OCI-LY1 (cell line): ENCODE measurements around the gene PLD2.

Source experiments
- H2AFZ ChIP-seq: fragments of 200-600 bp; sonication (generic), shearing (Covaris generic); 2 replicates; pipeline ENCODE4 v1.6.0; 2014; ENCODE audit warnings: antibody characterized with exemption, mild to moderate bottlenecking, low read length
- H3F3A ChIP-seq: fragments of 200-600 bp; sonication (generic), shearing (Covaris generic); 2 replicates; pipeline ENCODE4 v1.6.0; 2014; ENCODE audit warnings: mild to moderate bottlenecking, antibody characterized with exemption, low read length, moderate library complexity; ENCODE audit not compliant: insufficient read depth
- H3K27ac ChIP-seq: fragments of 200-600 bp; sonication (generic); 2 replicates; pipeline ENCODE4 v1.5.1; 2014; ENCODE audit warnings: low read length, mixed run types, mild to moderate bottlenecking, low read depth; ENCODE audit not compliant: poor library complexity, severe bottlenecking
- H3K27me3 ChIP-seq: fragments of 200-600 bp; sonication (generic); 2 replicates; pipeline ENCODE4 v1.6.0; 2014; ENCODE audit warnings: antibody characterized with exemption, mild to moderate bottlenecking, low read length, moderate library complexity; ENCODE audit not compliant: insufficient read depth
- H3K36me3 ChIP-seq: fragments of 200-600 bp; sonication (generic); 2 replicates; pipeline ENCODE4 v1.6.1; 2014; ENCODE audit warnings: mild to moderate bottlenecking, antibody characterized with exemption, low read length, moderate library complexity, mixed read lengths; ENCODE audit not compliant: insufficient read depth
- H3K4me1 ChIP-seq: fragments of 200-600 bp; sonication (generic); 2 replicates; pipeline ENCODE4 v1.5.1; 2014; ENCODE audit warnings: mild to moderate bottlenecking, low read length, moderate library complexity; ENCODE audit not compliant: insufficient read depth, severe bottlenecking
- H3K4me2 ChIP-seq: fragments of 200-600 bp; sonication (generic), shearing (Covaris generic); 2 replicates; pipeline ENCODE4 v1.6.1; 2014; ENCODE audit warnings: low read length
- H3K4me3 ChIP-seq: fragments of 200-600 bp; sonication (generic); 2 replicates; pipeline ENCODE4 v1.5.1; 2014; ENCODE audit warnings: low read length, low read depth, mild to moderate bottlenecking, mixed read lengths; ENCODE audit not compliant: poor library complexity, severe bottlenecking
- H3K79me2 ChIP-seq: fragments of 200-600 bp; shearing (Covaris generic); 2 replicates; pipeline ENCODE4 v1.6.1; 2016; ENCODE audit warnings: mixed run types, low read length, mixed read lengths; ENCODE audit not compliant: insufficient read depth
- H3K9ac ChIP-seq: fragments of 200-600 bp; sonication (generic), shearing (Covaris generic); 2 replicates; pipeline ENCODE4 v1.6.1; 2014; ENCODE audit warnings: mild to moderate bottlenecking, low read length, mixed read lengths
- H3K9me2 ChIP-seq: fragments of 200-600 bp; sonication (generic), shearing (Covaris generic); 2 replicates; pipeline ENCODE4 v1.6.1; 2014; ENCODE audit warnings: low read depth, mild to moderate bottlenecking, low read length, mixed read lengths
- H3K9me3 ChIP-seq: fragments of 200-600 bp; shearing (Covaris generic); 2 replicates; pipeline ENCODE4 v1.6.1; 2014; ENCODE audit warnings: low read length, mixed read lengths
- H4K20me1 ChIP-seq: fragments of 200-600 bp; sonication (generic), shearing (Covaris generic); 2 replicates; pipeline ENCODE4 v1.6.0; 2016; ENCODE audit warnings: mild to moderate bottlenecking, low read length; ENCODE audit not compliant: insufficient read depth
- CTCF ChIP-seq: fragments of 200-600 bp; sonication (generic), shearing (Covaris generic); IDR thresholded peaks from 2 replicates; pipeline ENCODE4 v1.5.1; 2017; ENCODE audit warnings: mild to moderate bottlenecking, antibody characterized with exemption, low read length, moderate library complexity, mixed read lengths
- EZH2 ChIP-seq: fragments of 200-600 bp; sonication (generic), shearing (Covaris generic); IDR thresholded peaks from 2 replicates; pipeline ENCODE4 v1.8.0; 2017; ENCODE audit warnings: borderline replicate concordance, mixed run types, mild to moderate bottlenecking, antibody characterized with exemption, low read length, moderate library complexity, mixed read lengths

PLD2 gene

GRCh38 chr17:4842376-4842775 is 35.4 kb downstream of the PLD2 start:
- H4K20me1 ChIP-seq = peaks cover 2% of the 10 kb centered on the region
- H3K79me2 ChIP-seq = no peaks in the 10 kb centered on the region
- H3K9ac ChIP-seq = no peak overlapping the region

GRCh38 chr17:4843321-4844000 is 36.5 kb downstream of the PLD2 start:
- H3K4me2 ChIP-seq = no peak overlapping the region

More at GRCh38 chr17:4842376-4842775, 35.4 kb downstream of the PLD2 start:
- TF ChIP-seq EZH2 = no peak
- Histone ChIP-seq H3K9me2 (no peaks in the 10 kb centered on the region), H3K4me3 (no peak overlapping the region), H3K4me2 (no peak overlapping the region), H3K27ac (no peak overlapping the region), H3K27me3 (no peaks in the 10 kb centered on the region), H3K4me1 (no peaks in the 10 kb centered on the region), H3K36me3 (peaks cover 15% of the 10 kb centered on the region), H2AFZ (no peak overlapping the region), H3K9me3 (no peaks in the 10 kb centered on the region), H3F3A (no peaks in the 10 kb centered on the region)

DNA sequence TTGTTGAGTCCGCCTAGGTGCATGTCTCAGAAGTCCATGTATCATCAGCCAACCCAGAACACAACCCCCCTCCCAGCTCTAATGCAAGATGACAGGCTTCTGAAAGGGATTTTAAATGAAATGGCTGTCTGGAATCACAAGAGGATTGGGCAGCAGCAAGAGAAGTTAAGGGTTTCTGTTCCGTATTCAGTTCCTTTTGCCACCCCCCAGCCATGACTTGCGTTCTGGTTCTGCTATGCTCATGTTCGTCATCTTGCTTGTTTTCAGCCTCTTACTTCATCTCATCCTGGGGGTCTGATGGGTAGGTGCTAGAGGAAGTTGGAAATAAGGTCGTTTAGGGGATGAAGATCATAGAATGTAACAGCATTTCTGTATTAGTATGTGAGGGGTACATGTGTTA is 38.2 kb downstream of the PLD2 start:
- H3K9me3 ChIP-seq = no peaks in the 10 kb centered on the region
- no peaks in the 10 kb centered on the region for H3K4me1 ChIP-seq
- peaks cover 6% of the 10 kb centered on the region; the same call in 1 of the 2 replicates for H3K36me3 ChIP-seq
- H4K20me1 ChIP-seq = peaks cover 2% of the 10 kb centered on the region
- TF ChIP-seq CTCF (no peak), EZH2 (no peak)
- no peaks in the 10 kb centered on the region for H3K79me2 ChIP-seq
- H2AFZ ChIP-seq = no peak overlapping the region
- H3K27ac ChIP-seq = no peak overlapping the region
- H3K27me3 ChIP-seq = no peaks in the 10 kb centered on the region
- no peaks in the 10 kb centered on the region for H3F3A ChIP-seq
- no peak overlapping the region for H3K9ac ChIP-seq
- H3K9me2 ChIP-seq = no peaks in the 10 kb centered on the region
- no peak overlapping the region for H3K4me3 ChIP-seq
- H3K4me2 ChIP-seq = no peak overlapping the region

More at GRCh38 chr17:4843321-4844000, 36.5 kb downstream of the PLD2 start:
- Histone ChIP-seq H3K27me3 (no peaks in the 10 kb centered on the region), H3K36me3 (peaks cover 6% of the 10 kb centered on the region; the same call in 1 of the 2 replicates), H3K9ac (no peak overlapping the region), H4K20me1 (peaks cover 2% of the 10 kb centered on the region), H3F3A (no peaks in the 10 kb centered on the region), H3K9me2 (no peaks in the 10 kb centered on the region), H3K4me1 (no peaks in the 10 kb centered on the region), H3K9me3 (no peaks in the 10 kb centered on the region), H3K27ac (no peak overlapping the region), H2AFZ (no peak overlapping the region), H3K79me2 (no peaks in the 10 kb centered on the region), H3K4me3 (no peak overlapping the region)
- TF ChIP-seq CTCF = no peak
- TF ChIP-seq EZH2 = no peak
